T-helper 2 cell (primary cell): ENCODE data around the gene GADD45A.
A peak's percentile ranks its signal among the peaks of the same experiment; 100 is the strongest.
"Not testable (repeated sequence)": the region's sequence is repeated elsewhere in the genome, so short reads cannot be mapped to it uniquely, and the experiment has no call there.

Experiments used
- DNase-seq, 5 experiments: peaks; one replicate each; pipeline versions ENCODE4 v3.0.0 to v3.0.0-alpha.2; 2012 to 2022

Gene GADD45A

GRCh38 chr1:67721650-67722291 lies 36.8 kb downstream of the GADD45A start:
- DNase-seq = no peak

GRCh38 chr1:67722292-67722944 lies 37.4 kb downstream of the GADD45A start:
- no peak for DNase-seq

- no peak for DNase-seq
Measured at GRCh38 chr1:67723126-67723525, 38.1 kb downstream of the GADD45A start.

- DNase-seq = no peak
Measured at GRCh38 chr1:67723620-67724019, 38.6 kb downstream of the GADD45A start.

DNA sequence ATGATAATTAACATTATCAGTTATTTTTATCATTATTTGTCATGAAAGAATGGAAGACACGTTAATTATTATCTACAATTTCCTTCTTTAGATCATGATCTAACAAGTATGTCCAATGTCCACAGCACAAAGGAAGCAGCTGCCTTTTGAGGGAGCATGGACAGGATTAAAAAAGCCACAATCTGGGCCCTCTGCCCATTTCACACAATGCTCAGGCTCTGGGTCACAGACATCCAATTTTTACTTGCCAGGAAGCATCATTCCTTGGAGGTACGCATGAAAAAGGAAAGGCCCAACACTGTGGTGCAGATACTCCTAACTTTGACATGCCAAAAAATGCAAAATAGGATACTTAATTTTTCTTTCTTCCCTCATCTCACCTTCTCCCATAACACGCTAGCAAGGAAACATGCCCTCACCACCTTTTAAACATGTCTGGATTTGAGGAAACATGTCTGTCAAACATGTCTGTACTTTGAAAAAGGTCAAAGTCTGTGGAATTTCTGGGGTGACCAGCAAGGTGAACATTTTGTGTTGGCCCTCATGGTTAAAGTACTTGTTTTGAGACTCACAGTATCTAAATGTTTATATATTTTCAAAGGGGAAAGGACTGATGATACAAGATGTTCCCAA lies 40.0 kb downstream of the GADD45A start:
- DNase-seq = no peak

- no peak for DNase-seq
Measured at GRCh38 chr1:67726224-67726623, 41.2 kb downstream of the GADD45A start.

GRCh38 chr1:67729872-67730271 lies 44.9 kb downstream of the GADD45A start:
- peak in 1 of 5 experiments; percentile 8 for DNase-seq

DNA sequence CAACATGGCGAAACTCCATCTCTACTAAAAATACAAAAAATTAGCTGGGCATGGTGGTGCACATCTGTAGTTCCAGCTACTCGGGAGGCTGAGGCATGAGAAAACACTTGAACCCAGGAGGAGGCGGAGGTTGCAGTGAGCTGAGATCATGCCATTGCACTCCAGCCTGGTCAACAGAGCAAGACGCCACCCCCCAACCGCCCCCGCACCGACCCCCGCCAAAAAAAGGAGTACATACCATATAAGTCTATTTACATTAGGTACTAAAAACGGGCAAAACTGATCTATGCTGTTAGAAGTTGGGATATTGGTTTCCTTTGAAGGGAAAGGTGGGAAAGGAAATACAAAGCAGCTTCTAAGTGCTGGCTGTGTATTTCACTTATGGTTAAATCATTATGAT lies 45.3 kb downstream of the GADD45A start:
- not testable (repeated sequence) for DNase-seq

DNA sequence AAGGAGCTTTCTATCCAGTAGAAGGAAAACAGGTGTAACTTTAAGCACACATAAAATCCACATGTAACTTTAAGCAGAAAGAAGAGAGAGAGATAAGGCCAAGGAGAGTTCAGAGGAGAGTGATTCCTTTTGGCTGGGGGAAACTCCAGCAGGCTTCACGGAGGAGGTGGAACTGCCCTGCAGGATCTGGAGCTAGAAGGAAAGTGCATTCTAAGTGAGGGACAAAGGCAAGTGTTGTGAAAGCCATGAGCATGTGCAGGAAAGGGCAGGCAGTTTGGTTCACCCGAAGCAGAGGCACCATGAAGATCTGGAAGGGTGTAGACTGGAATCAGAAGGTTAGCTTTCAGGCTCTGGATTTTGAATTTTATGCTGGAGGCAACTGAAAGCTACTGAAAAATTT lies 46.3 kb downstream of the GADD45A start:
- no peak for DNase-seq

GRCh38 chr1:67732750-67733151 lies 47.8 kb downstream of the GADD45A start:
- peak in 1 of 5 experiments; percentile 12 for DNase-seq

DNA sequence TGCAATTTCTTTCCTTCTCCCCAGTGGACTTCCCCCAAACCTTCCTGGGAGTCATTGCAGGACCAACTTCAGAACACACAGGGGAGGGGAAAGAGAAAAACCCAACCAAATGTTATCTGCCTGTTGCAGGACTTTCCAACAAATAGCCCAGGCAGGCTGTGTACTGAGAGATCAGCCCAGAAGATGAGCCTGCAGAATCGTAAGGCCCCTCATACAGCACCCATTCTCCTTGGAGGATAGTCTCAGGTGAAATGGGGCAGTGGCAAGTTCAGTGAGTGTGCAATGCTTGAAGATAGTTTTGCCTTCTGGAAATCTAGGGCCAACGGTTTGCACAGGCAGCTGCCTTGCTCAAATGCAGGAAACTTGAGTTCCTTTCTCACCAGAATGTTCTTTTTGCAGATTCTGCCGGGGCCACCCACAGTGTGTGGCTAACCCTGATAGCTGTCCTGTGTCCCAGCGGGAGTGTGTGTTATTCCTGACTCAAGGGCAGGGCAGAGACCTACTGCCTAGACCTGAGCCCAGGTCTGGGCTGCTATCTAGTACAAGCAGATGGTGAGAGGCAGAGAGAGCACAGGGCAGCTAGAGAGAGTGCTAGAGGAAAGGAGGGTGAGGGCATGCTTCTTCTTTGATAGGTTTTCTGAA lies 48.8 kb downstream of the GADD45A start:
- no peak for DNase-seq

- no peak for DNase-seq
Measured at GRCh38 chr1:67734323-67734690, 49.3 kb downstream of the GADD45A start.

DNA sequence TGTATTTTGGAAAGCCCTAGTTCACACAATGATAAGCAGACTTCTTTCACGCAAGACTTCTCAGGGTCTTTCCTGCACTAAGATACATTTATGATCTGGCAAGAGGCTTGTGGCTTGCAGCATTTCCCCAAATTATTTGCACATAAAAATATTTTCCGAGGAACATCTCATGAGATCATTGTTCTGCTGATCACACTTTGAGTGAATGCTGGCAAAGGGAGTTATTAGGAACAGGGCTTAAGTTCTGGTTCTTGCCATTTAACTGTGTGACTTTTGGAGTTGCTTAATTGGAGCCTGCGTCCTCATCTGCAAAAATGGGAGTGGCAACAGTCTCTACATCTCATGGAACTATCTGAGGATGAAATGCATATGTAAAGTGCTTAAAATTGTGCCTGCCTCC lies 50.2 kb downstream of the GADD45A start:
- DNase-seq = no peak

GRCh38 chr1:67735806-67736627 lies 51.0 kb downstream of the GADD45A start:
- DNase-seq = peak in 1 of 5 experiments; percentile 77

DNA sequence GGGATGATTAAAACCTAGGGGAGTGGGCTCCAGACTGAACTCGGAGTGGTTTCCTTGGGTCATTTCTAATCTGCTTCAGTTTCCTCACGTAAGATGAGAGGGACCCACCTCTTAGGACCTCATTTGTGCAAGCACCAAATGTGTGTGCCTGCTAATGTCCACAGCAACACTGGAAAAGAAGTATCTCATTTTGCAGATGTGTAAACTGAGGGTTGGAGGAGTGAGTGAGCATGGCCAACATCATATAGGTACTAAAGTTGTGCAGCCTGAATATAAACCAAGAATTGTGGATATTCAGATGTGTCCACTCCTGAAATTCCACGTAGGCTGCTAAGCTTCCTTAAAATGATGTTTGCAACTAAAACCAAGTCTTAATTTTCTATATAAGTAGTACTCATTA lies 51.7 kb downstream of the GADD45A start:
- DNase-seq = no peak

- DNase-seq = no peak
Measured at GRCh38 chr1:67737875-67738274, 52.9 kb downstream of the GADD45A start.
